Mesothelial cell of epicardium (in vitro differentiated cells): ENCODE measurements around the gene WDR49. TPM values are rescaled to one million over a fixed set of nuclear protein-coding genes. Genes with fewer than 3 reads are reported as not detected.

Experiments used
- DNase-seq, 2 experiments: peaks; one replicate each; pipeline ENCODE4 v3.0.0; 2021; ENCODE audit warnings: low spot score in 2 of 2; ENCODE audit not compliant: unreplicated experiment in 2 of 2
- H3K27ac Mint-ChIP-seq: 2 replicates; pipeline ENCODE4 v1.8.0; 2021; ENCODE audit warnings: mixed read lengths
- H3K27me3 Mint-ChIP-seq: 2 replicates; pipeline ENCODE4 v1.8.0; 2021; ENCODE audit warnings: low read depth, mixed read lengths
- H3K36me3 Mint-ChIP-seq: 2 replicates; pipeline ENCODE4 v1.8.0; 2021; ENCODE audit warnings: mixed read lengths
- H3K4me1 Mint-ChIP-seq: 2 replicates; pipeline ENCODE4 v1.8.0; 2021; ENCODE audit warnings: mixed read lengths
- H3K4me3 Mint-ChIP-seq: 2 replicates; pipeline ENCODE4 v1.8.0; 2021; ENCODE audit warnings: mild to moderate bottlenecking, moderate library complexity, mixed read lengths
- H3K9me3 Mint-ChIP-seq: 2 replicates; pipeline ENCODE4 v1.8.0; 2021; ENCODE audit warnings: mixed read lengths
- CTCF ChIP-seq: fragments of 200-600 bp; sonication (generic); IDR thresholded peaks from one replicate; pipeline ENCODE4 v1.5.0; 2021; ENCODE audit warnings: antibody characterized with exemption; ENCODE audit not compliant: unreplicated experiment
- total RNA-seq: library from RNA; stranded (reverse); gene quantifications from 3 replicates; pipeline ENCODE4 v1.2.1, GENCODE V29; 2021

Gene WDR49
- total RNA-seq, 1 donor from 2014 or later: 0.40 TPM

GRCh38 chr3:167653155-167653554 is 587 bp downstream of the WDR49 start:
- H3K27me3 Mint-ChIP-seq: no peaks in the 10 kb centered on the region
- H3K36me3 Mint-ChIP-seq: no peaks in the 10 kb centered on the region
- no peaks in the 10 kb centered on the region for H3K4me1 Mint-ChIP-seq
- H3K4me3 Mint-ChIP-seq: no peak overlapping the region
- no peaks in the 10 kb centered on the region for H3K9me3 Mint-ChIP-seq
- no peak for DNase-seq
- no peak overlapping the region for H3K27ac Mint-ChIP-seq
- TF ChIP-seq CTCF: no peak

- no peaks in the 10 kb centered on the region for H3K27me3 Mint-ChIP-seq
These were observed 1.9 kb downstream of the WDR49 start for GRCh38 chr3:167651826-167652225.

GRCh38 chr3:167650459-167650858 is 3.3 kb downstream of the WDR49 start:
- DNase-seq: no peak
- H3K27ac Mint-ChIP-seq: no peak overlapping the region
- no peaks in the 10 kb centered on the region for H3K4me1 Mint-ChIP-seq
- H3K36me3 Mint-ChIP-seq: peaks cover 2% of the 10 kb centered on the region
- no peaks in the 10 kb centered on the region for H3K27me3 Mint-ChIP-seq
- H3K9me3 Mint-ChIP-seq: peaks cover 7% of the 10 kb centered on the region
- TF ChIP-seq CTCF: no peak
- H3K4me3 Mint-ChIP-seq: no peak overlapping the region

More at GRCh38 chr3:167651826-167652225, 1.9 kb downstream of the WDR49 start:
- no peak for DNase-seq
- Mint-ChIP-seq H3K36me3 (no peaks in the 10 kb centered on the region), H3K27ac (no peak overlapping the region), H3K4me3 (no peak overlapping the region), H3K4me1 (no peaks in the 10 kb centered on the region), H3K9me3 (no peaks in the 10 kb centered on the region)
- TF ChIP-seq CTCF: no peak

GRCh38 chr3:167649746-167650145 is 4.0 kb downstream of the WDR49 start:
- TF ChIP-seq CTCF: no peak
- H3K4me1 Mint-ChIP-seq: no peaks in the 10 kb centered on the region
- no peaks in the 10 kb centered on the region for H3K27me3 Mint-ChIP-seq
- DNase-seq: no peak
- peaks cover 3% of the 10 kb centered on the region for H3K36me3 Mint-ChIP-seq
- peaks cover 8% of the 10 kb centered on the region for H3K9me3 Mint-ChIP-seq
- H3K4me3 Mint-ChIP-seq: no peak overlapping the region
- H3K27ac Mint-ChIP-seq: no peak overlapping the region

GRCh38 chr3:167644611-167645010 is 9.1 kb downstream of the WDR49 start:
- peaks cover 4% of the 10 kb centered on the region for H3K36me3 Mint-ChIP-seq
- no peak overlapping the region for H3K27ac Mint-ChIP-seq

More at GRCh38 chr3:167644611-167645010, 9.1 kb downstream of the WDR49 start:
- Mint-ChIP-seq H3K27me3 (peaks cover 3% of the 10 kb centered on the region), H3K4me3 (no peak overlapping the region), H3K9me3 (peaks cover 20% of the 10 kb centered on the region), H3K4me1 (no peaks in the 10 kb centered on the region)
- DNase-seq: no peak
- TF ChIP-seq CTCF: no peak
